ENCODE results near the gene HDAC5. TPM values are rescaled to one million over a fixed set of nuclear protein-coding genes. Genes with fewer than 3 reads are reported as not detected.

The HDAC5 gene
- total RNA-seq, 1 experiment from 2014 or later: 22.4 TPM

GRCh38 chr17:44029736-44030135, 93.7 kb downstream of the HDAC5 start:
- no peak overlapping the region for H3K27ac Mint-ChIP-seq (ENCODE audit: unreplicated experiment)

More at GRCh38 chr17:44029736-44030135, 93.7 kb downstream of the HDAC5 start:
- no peak for DNase-seq
- Mint-ChIP-seq H3K27me3 (ENCODE audit: unreplicated experiment) (no peaks in the 10 kb centered on the region), H3K4me3 (ENCODE audit: low read depth, unreplicated experiment) (no peak overlapping the region), H3K9me3 (ENCODE audit: low read depth, unreplicated experiment) (no peaks in the 10 kb centered on the region), H3K36me3 (ENCODE audit: insufficient read depth, unreplicated experiment) (peaks cover 52% of the 10 kb centered on the region), H3K4me1 (ENCODE audit: low read depth, unreplicated experiment) (no peaks in the 10 kb centered on the region)
- no TSS peak for BruUV-seq (replicated peaks)
- TF ChIP-seq CTCF (IDR thresholded peaks at IDR 0.05; ENCODE audit: unreplicated experiment): no peak
- CTCF ChIA-PET: interaction anchor here (0.6 kb wide), 1 partner anchor 17 kb away, joined by 3 read pairs; no protein-coding TSS in a partner anchor
- intact Hi-C loops (cut with micrococcal nuclease; ENCODE audit: unreplicated experiment): no loop called here

Other genes with a start within 250 kb of the HDAC5 start
- gene MPP2, start 216.1 kb downstream of the HDAC5 start, total RNA-seq (2022): 5.5 and 6.7 TPM in 2 replicates
- gene PPY, start 181.2 kb downstream of the HDAC5 start, total RNA-seq (2022): not detected in 2 replicates
- not detected in 2 replicates for gene PYY, start 169.7 kb downstream of the HDAC5 start, total RNA-seq (2022)
- 1.3 and 1.6 TPM in 2 replicates for gene NAGS, start 119.0 kb downstream of the HDAC5 start, total RNA-seq (2022)
- 41.8 and 43.8 TPM in 2 replicates for gene TMEM101, start 108.7 kb downstream of the HDAC5 start, total RNA-seq (2022)
- gene LSM12, start 57.0 kb downstream of the HDAC5 start, total RNA-seq (2022): 79.5 and 90.6 TPM in 2 replicates
- 99.6 and 103 TPM in 2 replicates for gene G6PC3, start 52.9 kb downstream of the HDAC5 start, total RNA-seq (2022)
- gene HROB, start 18.3 kb upstream of the HDAC5 start, total RNA-seq (2022): 24.4 and 24.8 TPM in 2 replicates
- 0.19 TPM in 1 of 2 replicates, not detected in the other for gene ASB16, start 47.1 kb upstream of the HDAC5 start, total RNA-seq (2022)
- 56.0 and 58.8 TPM in 2 replicates for gene TMUB2, start 63.3 kb upstream of the HDAC5 start, total RNA-seq (2022)
- 93.1 and 112 TPM in 2 replicates for gene ATXN7L3, start 76.2 kb upstream of the HDAC5 start, total RNA-seq (2022)
- 92.1 and 94.2 TPM in 2 replicates for gene UBTF, start 96.0 kb upstream of the HDAC5 start, total RNA-seq (2022)
- not detected in 2 replicates for gene SLC4A1, start 144.5 kb upstream of the HDAC5 start, total RNA-seq (2022)
- gene RUNDC3A, start 185.0 kb upstream of the HDAC5 start, total RNA-seq (2022): 0.86 and 1.2 TPM in 2 replicates
- 271 and 297 TPM in 2 replicates for gene SLC25A39, start 201.2 kb upstream of the HDAC5 start, total RNA-seq (2022)
- 376 and 480 TPM in 2 replicates for gene GRN, start 221.7 kb upstream of the HDAC5 start, total RNA-seq (2022)
- 0.95 and 2.0 TPM in 2 replicates for gene FAM171A2, start 240.2 kb upstream of the HDAC5 start, total RNA-seq (2022)